HCT116 (cell line): ENCODE measurements around the gene FBXO21. TPM values are rescaled to one million over a fixed set of nuclear protein-coding genes. Genes with fewer than 3 reads are reported as not detected.
A peak's percentile ranks its signal among the peaks of the same experiment; 100 is the strongest.

Experiments
- ATAC-seq: fragments of 200-7000 bp; cut with Tn5 transposase; 2 replicates; pipeline ENCODE4 v1.9.1; 2020; ENCODE audit warnings: mild to moderate bottlenecking, moderate library complexity
- BruUV-seq: library from RNA; stranded (reverse); fragments of 400-500 nt; replicated peaks from 2 replicates; lab custom pipeline; 2021; lab: Mats Ljungman, UMichigan
- CTCF ChIA-PET: fragments of 300-600 bp; sonication (Branson Sonifier 250); formaldehyde crosslinking; loops from one replicate; lab custom pipeline; 2021; ENCODE audit warnings: antibody characterized with exemption; lab: Charles Lee
- POLR2A ChIA-PET: fragments of 300-600, 350-600 bp; sonication (Branson Sonifier 250); formaldehyde crosslinking; loops from one replicate; lab custom pipeline; 2021; ENCODE audit warnings: antibody characterized with exemption; lab: Charles Lee
- RAD21 ChIA-PET, 2 experiments: fragments of 300-600 bp; sonication (Branson Sonifier 250); formaldehyde crosslinking; loops; one replicate each; lab custom pipeline; 2023; ENCODE audit warnings: low total read pairs in 2 of 2; ENCODE audit not compliant: uncharacterized antibody in 2 of 2, unreplicated experiment in 2 of 2, low non-redundant PET in 1 of 2; lab: Charles Lee
- DNase-seq: peaks from one replicate; pipeline ENCODE4 v3.0.0-alpha.2; 2010; ENCODE audit warnings: low read depth, low spot score
- H2AFZ ChIP-seq: fragments of 200-600 bp; shearing (Covaris generic), sonication (generic); 2 replicates; pipeline ENCODE4 v1.6.1; 2017; ENCODE audit warnings: low read depth, mixed run types, mixed read lengths, antibody characterized with exemption, low read length; ENCODE audit not compliant: poor library complexity, severe bottlenecking
- H3K27ac ChIP-seq: 2 replicates; pipeline ENCODE4 v1.5.1; 2012; ENCODE audit warnings: low read depth, low read length
- H3K27me3 ChIP-seq: fragments of 200-600 bp; sonication (generic); 2 replicates; pipeline ENCODE4 v1.6.1; 2016; ENCODE audit warnings: mixed run types, low read length, mixed read lengths; ENCODE audit not compliant: insufficient read depth
- H3K36me3 ChIP-seq, 2 experiments: fragments of 200-500 bp in 1 of 2; fragments of 200-600 bp in 1 of 2; sonication (Bioruptor generic) in 1 of 2; sonication (generic) in 1 of 2; 2 replicates each; pipeline versions ENCODE4 v1.5.1 to v1.6.1; 2014 to 2016; ENCODE audit warnings: low read length in 2 of 2, inconsistent platforms in 1 of 2, mixed read lengths in 1 of 2, mixed run types in 1 of 2; ENCODE audit not compliant: insufficient read depth in 2 of 2, control insufficient read depth in 1 of 2
- H3K4me1 ChIP-seq, 2 experiments: fragments of 200-600 bp in 1 of 2; sonication (generic) in 1 of 2; 2 replicates each; pipeline versions ENCODE4 v1.5.1 to v1.6.1; 2012 to 2017; ENCODE audit warnings: low read length in 2 of 2, inconsistent platforms in 1 of 2, mild to moderate bottlenecking in 1 of 2, mixed read lengths in 1 of 2, mixed run types in 1 of 2, moderate library complexity in 1 of 2; ENCODE audit not compliant: insufficient read depth in 2 of 2, control insufficient read depth in 1 of 2
- H3K4me2 ChIP-seq: fragments of 200-600 bp; sonication (generic); 2 replicates; pipeline ENCODE4 v1.6.1; 2017; ENCODE audit warnings: mixed run types, low read length, mixed read lengths
- H3K4me3 ChIP-seq, 2 experiments: fragments of 200-600 bp in 1 of 2; sonication (generic) in 1 of 2; replicated peaks in 1 of 2; 2 replicates each; pipeline ENCODE4 v1.5.1; 2011 to 2016; ENCODE audit warnings: low read length in 2 of 2, control low read depth in 1 of 2, low read depth in 1 of 2, mild to moderate bottlenecking in 1 of 2, mixed read lengths in 1 of 2, mixed run types in 1 of 2
- H3K79me2 ChIP-seq: fragments of 200-600 bp; sonication (generic); 2 replicates; pipeline ENCODE4 v1.6.1; 2017; ENCODE audit warnings: mild to moderate bottlenecking, mixed run types, low read length, moderate library complexity, mixed read lengths; ENCODE audit not compliant: insufficient read depth
- H3K9ac ChIP-seq: fragments of 200-600 bp; sonication (generic); 2 replicates; pipeline ENCODE4 v1.6.1; 2016; ENCODE audit warnings: low read length, mixed read lengths
- H3K9me2 ChIP-seq: fragments of 200-600 bp; sonication (generic), shearing (Covaris generic); 2 replicates; pipeline ENCODE4 v1.6.1; 2017; ENCODE audit warnings: mixed run types, mild to moderate bottlenecking, moderate library complexity; ENCODE audit not compliant: insufficient read depth
- H3K9me3 ChIP-seq, 2 experiments: fragments of 200-500 bp in 1 of 2; fragments of 200-600 bp in 1 of 2; sonication (Bioruptor generic) in 1 of 2; sonication (generic) in 1 of 2; 2 replicates each; pipeline ENCODE4 v1.6.1; 2014 to 2017; ENCODE audit warnings: low read length in 2 of 2, mixed read lengths in 2 of 2, inconsistent platforms in 1 of 2, low read depth in 1 of 2, mild to moderate bottlenecking in 1 of 2, mixed run types in 1 of 2, moderate library complexity in 1 of 2; ENCODE audit not compliant: control insufficient read depth in 1 of 2, insufficient read depth in 1 of 2
- H4K20me1 ChIP-seq: fragments of 200-600 bp; sonication (generic), shearing (Covaris generic); 2 replicates; pipeline ENCODE4 v1.6.1; 2017; ENCODE audit warnings: mixed run types, mild to moderate bottlenecking, moderate library complexity; ENCODE audit not compliant: insufficient read depth
- CBX3 ChIP-seq: IDR thresholded peaks from 2 replicates; pipeline ENCODE4 v1.6.1; 2012; ENCODE audit warnings: low read depth
- EGR1 ChIP-seq: IDR thresholded peaks from 2 replicates; pipeline ENCODE4 v1.6.1; 2012; ENCODE audit warnings: low read depth
- JUND ChIP-seq: IDR thresholded peaks from 2 replicates; pipeline ENCODE4 v1.6.1; 2012
- RAD21 ChIP-seq: IDR thresholded peaks from 2 replicates; pipeline ENCODE4 v1.6.1; 2012; ENCODE audit warnings: low read depth, mild to moderate bottlenecking
- SP1 ChIP-seq: IDR thresholded peaks from 2 replicates; pipeline ENCODE4 v1.6.1; 2012; ENCODE audit warnings: low read depth
- ZNF274 ChIP-seq: fragments of 200-500 bp; sonication (Bioruptor generic); IDR thresholded peaks from 2 replicates; pipeline ENCODE4 v1.6.1; 2014; ENCODE audit warnings: mild to moderate bottlenecking, low read depth, low read length, inconsistent platforms
- intact Hi-C: fragments of 100-400 bp; cut with micrococcal nuclease; formaldehyde crosslinking; loops from 2 replicates; pipeline ENCODE4 v1.10.0; 2022
- total RNA-seq: library from RNA; stranded (reverse); gene quantifications from one replicate; pipeline ENCODE4 v1.2.1, GENCODE V29; 2021; ENCODE audit not compliant: unreplicated experiment
- TF ChIP-seq, protein P1 (sequence below), 3 experiments: fragments of 200-600 bp in 1 of 3; sonication (generic) in 1 of 3; IDR thresholded peaks in 2 of 3; conservative IDR thresholded peaks in 1 of 3; 2 replicates each; pipeline ENCODE4 v1.5.1; 2012 to 2017; ENCODE audit warnings: low read depth in 2 of 3, low read length in 2 of 3, antibody characterized with exemption in 1 of 3, borderline replicate concordance in 1 of 3, control low read depth in 1 of 3, mild to moderate bottlenecking in 1 of 3, mixed read lengths in 1 of 3, mixed run types in 1 of 3, moderate library complexity in 1 of 3; ENCODE audit not compliant: insufficient read depth in 1 of 3
- TF ChIP-seq, protein P2 (sequence below): IDR thresholded peaks from 2 replicates; pipeline ENCODE4 v1.6.1; 2012
- TF ChIP-seq, protein P3 (sequence below): IDR thresholded peaks from 2 replicates; pipeline ENCODE4 v1.6.1; 2012; ENCODE audit warnings: low read depth
- TF ChIP-seq, protein P4 (sequence below): IDR thresholded peaks from 2 replicates; pipeline ENCODE4 v1.6.1; 2012

FBXO21 gene
- total RNA-seq, 1 experiment from 2014 or later = 45.5 TPM

DNA sequence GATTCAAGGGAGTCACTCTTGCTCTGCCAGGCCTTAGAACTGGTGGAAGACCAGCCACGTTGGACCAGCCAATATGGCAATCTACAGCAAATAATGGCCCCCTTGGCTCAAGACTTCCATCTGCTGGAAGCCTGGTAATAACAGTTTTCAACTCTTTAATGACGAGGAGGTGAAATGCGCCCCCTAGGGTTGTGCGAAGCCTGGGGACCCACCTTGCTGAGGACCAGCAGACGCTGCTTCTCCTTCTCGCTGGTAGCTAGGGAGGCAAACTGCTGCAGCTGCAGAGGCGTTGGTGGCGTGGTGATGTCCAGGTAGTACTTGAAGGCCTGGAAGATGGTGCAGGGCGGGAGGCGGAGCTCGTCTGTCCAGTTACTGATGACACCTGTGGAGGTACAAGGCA is 41.5 kb upstream of the FBXO21 start:
- RAD21 ChIA-PET = no interaction called here
- Histone ChIP-seq H4K20me1 (no peaks in the 10 kb centered on the region), H3K4me2 (no peak overlapping the region), H3K4me1 (peaks cover 2 to 8% of the 10 kb centered on the region in 2 experiments; a peak in 2 of 4 replicates), H3K27me3 (no peaks in the 10 kb centered on the region), H2AFZ (no peak overlapping the region), H3K9ac (no peak overlapping the region), H3K9me3 (no peaks in the 10 kb centered on the region), H3K27ac (no peak overlapping the region), H3K4me3 (no peak overlapping the region), H3K36me3 (no peaks in the 10 kb centered on the region), H3K9me2 (no peaks in the 10 kb centered on the region), H3K79me2 (no peaks in the 10 kb centered on the region)
- intact Hi-C loops = no loop called here
- TF ChIP-seq ZNF274 = no peak
- peak; percentile 51 for TF ChIP-seq RAD21
- TF ChIP-seq, protein P1, sequence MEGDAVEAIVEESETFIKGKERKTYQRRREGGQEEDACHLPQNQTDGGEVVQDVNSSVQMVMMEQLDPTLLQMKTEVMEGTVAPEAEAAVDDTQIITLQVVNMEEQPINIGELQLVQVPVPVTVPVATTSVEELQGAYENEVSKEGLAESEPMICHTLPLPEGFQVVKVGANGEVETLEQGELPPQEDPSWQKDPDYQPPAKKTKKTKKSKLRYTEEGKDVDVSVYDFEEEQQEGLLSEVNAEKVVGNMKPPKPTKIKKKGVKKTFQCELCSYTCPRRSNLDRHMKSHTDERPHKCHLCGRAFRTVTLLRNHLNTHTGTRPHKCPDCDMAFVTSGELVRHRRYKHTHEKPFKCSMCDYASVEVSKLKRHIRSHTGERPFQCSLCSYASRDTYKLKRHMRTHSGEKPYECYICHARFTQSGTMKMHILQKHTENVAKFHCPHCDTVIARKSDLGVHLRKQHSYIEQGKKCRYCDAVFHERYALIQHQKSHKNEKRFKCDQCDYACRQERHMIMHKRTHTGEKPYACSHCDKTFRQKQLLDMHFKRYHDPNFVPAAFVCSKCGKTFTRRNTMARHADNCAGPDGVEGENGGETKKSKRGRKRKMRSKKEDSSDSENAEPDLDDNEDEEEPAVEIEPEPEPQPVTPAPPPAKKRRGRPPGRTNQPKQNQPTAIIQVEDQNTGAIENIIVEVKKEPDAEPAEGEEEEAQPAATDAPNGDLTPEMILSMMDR (IDR thresholded peaks at IDR 0.05 in 2 of 3, conservative IDR thresholded peaks at IDR 0.05 in 1 of 3; ENCODE audit: borderline replicate concordance in 1 of 3, insufficient read depth in 1 of 3, low read depth in 2 of 3, low read length in 2 of 3) = peak; percentile 70 to 98 (median 72)
- no peak for TF ChIP-seq SP1
- peak; percentile 86 for TF ChIP-seq CBX3
- TF ChIP-seq, protein P2, sequence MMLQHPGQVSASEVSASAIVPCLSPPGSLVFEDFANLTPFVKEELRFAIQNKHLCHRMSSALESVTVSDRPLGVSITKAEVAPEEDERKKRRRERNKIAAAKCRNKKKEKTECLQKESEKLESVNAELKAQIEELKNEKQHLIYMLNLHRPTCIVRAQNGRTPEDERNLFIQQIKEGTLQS = no peak
- CTCF ChIA-PET = interaction anchor here (0.8 to 0.9 kb wide), 3 partner anchors 9 to 626 kb away, joined by 3 to 4 read pairs (median 3); no protein-coding TSS in a partner anchor
- DNase-seq (peak; percentile 24), ATAC-seq (peak; percentile 49)
- POLR2A ChIA-PET = no interaction called here
- BruUV-seq = no TSS peak

DNA sequence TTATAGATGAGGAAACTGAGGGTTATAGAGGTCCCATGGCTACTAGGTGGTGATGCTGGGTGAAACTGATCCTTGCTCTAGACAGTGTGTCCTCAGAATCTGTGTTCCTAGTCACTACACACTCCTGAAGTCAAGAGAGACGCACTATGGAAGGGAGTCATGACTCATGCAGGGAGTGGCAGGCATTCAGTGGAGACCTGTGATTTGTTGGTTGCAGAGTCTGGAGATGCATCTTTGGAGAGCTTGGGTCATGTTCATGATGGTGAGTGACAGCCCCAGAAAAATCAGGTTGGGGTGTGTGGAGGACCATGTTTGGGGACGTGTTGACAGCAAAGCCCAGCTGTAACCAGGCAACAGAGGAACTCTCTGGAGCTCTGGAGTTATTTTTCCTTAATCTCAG is 38.0 kb upstream of the FBXO21 start:
- ATAC-seq (peak; percentile 73), DNase-seq (no peak)
- peaks cover 2 to 8% of the 10 kb centered on the region in 2 experiments; a peak in 2 of 4 replicates for H3K4me1 ChIP-seq
- intact Hi-C loops = no loop called here
- CTCF ChIA-PET = interaction anchor here (0.6 to 2.1 kb wide), 2 partner anchors 8 to 621 kb away, joined by 3 to 5 read pairs; no protein-coding TSS in a partner anchor
- H3K4me3 ChIP-seq = no peak overlapping the region
- H3K9ac ChIP-seq = no peak overlapping the region
- no peaks in the 10 kb centered on the region for H3K36me3 ChIP-seq
- no peaks in the 10 kb centered on the region for H3K9me2 ChIP-seq
- no TSS peak for BruUV-seq
- H3K79me2 ChIP-seq = no peaks in the 10 kb centered on the region
- peak overlapping the region; percentile 34; the same call in 1 of the 2 replicates for H3K4me2 ChIP-seq
- RAD21 ChIA-PET = no interaction called here
- no peaks in the 10 kb centered on the region for H4K20me1 ChIP-seq
- H3K27ac ChIP-seq = no peak overlapping the region
- no peaks in the 10 kb centered on the region for H3K9me3 ChIP-seq
- no peak overlapping the region for H2AFZ ChIP-seq
- H3K27me3 ChIP-seq = no peaks in the 10 kb centered on the region
- POLR2A ChIA-PET = no interaction called here
- TF ChIP-seq, protein P3, sequence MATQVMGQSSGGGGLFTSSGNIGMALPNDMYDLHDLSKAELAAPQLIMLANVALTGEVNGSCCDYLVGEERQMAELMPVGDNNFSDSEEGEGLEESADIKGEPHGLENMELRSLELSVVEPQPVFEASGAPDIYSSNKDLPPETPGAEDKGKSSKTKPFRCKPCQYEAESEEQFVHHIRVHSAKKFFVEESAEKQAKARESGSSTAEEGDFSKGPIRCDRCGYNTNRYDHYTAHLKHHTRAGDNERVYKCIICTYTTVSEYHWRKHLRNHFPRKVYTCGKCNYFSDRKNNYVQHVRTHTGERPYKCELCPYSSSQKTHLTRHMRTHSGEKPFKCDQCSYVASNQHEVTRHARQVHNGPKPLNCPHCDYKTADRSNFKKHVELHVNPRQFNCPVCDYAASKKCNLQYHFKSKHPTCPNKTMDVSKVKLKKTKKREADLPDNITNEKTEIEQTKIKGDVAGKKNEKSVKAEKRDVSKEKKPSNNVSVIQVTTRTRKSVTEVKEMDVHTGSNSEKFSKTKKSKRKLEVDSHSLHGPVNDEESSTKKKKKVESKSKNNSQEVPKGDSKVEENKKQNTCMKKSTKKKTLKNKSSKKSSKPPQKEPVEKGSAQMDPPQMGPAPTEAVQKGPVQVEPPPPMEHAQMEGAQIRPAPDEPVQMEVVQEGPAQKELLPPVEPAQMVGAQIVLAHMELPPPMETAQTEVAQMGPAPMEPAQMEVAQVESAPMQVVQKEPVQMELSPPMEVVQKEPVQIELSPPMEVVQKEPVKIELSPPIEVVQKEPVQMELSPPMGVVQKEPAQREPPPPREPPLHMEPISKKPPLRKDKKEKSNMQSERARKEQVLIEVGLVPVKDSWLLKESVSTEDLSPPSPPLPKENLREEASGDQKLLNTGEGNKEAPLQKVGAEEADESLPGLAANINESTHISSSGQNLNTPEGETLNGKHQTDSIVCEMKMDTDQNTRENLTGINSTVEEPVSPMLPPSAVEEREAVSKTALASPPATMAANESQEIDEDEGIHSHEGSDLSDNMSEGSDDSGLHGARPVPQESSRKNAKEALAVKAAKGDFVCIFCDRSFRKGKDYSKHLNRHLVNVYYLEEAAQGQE = no peak
- TF ChIP-seq EGR1 (no peak), JUND (no peak)
- TF ChIP-seq, protein P2 = no peak
- TF ChIP-seq, protein P1 (IDR thresholded peaks at IDR 0.05 in 2 of 3, conservative IDR thresholded peaks at IDR 0.05 in 1 of 3; ENCODE audit: borderline replicate concordance in 1 of 3, insufficient read depth in 1 of 3, low read depth in 2 of 3, low read length in 2 of 3) = no peak
- TF ChIP-seq, protein P4, sequence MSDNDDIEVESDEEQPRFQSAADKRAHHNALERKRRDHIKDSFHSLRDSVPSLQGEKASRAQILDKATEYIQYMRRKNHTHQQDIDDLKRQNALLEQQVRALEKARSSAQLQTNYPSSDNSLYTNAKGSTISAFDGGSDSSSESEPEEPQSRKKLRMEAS = no peak
